Erythroblast (primary cell): ENCODE data around the gene POU5F1.

ENCODE experiments used
- DNase-seq, 2 experiments: peaks; one replicate each; lab custom pipeline; 2025; lab: John Stamatoyannopoulos, UW
- GATA1 ChIP-seq: IDR thresholded peaks from 2 replicates; pipeline ENCODE4 v1.6.1; 2011; ENCODE audit warnings: low read depth, mild to moderate bottlenecking, control low read depth, low read length, moderate library complexity
- POLR2A ChIP-seq: IDR thresholded peaks from 2 replicates; pipeline ENCODE4 v1.6.1; 2011; ENCODE audit warnings: mild to moderate bottlenecking, low read length

POU5F1 gene

DNA sequence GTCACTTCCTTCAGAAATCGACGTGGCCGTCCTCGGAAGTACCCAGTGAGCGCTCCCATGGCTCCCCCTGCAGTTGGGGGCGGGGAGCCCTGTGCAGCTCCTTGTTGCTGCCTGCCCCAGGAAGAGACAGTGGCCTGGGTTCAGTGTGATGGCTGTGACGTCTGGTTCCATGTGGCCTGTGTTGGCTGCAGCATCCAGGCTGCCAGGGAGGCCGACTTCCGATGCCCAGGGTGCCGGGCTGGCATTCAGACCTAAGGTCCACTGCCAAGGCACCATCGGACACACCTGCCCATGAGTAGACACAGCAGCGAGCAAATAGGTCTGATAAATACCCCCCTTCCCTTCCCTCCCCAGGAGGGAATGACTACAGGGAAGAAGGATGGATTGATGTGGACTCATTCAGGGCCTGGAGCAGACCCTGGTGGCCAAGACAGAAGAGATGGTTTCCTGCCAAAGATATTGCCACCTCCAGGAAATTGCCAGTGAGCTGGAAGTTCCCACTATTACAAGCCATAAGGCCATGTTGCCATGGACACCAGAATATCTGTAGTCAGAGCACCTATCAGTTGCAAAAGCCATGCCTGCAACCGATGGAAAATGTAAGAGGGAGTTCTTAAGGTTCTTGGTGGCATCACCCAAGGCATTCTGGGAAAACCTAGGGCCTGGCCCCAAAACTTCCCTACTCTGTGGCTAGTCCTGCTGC lies 7.9 kb downstream of the POU5F1 start:
- TF ChIP-seq POLR2A (no peak), GATA1 (no peak)
- DNase-seq: no peak

DNA sequence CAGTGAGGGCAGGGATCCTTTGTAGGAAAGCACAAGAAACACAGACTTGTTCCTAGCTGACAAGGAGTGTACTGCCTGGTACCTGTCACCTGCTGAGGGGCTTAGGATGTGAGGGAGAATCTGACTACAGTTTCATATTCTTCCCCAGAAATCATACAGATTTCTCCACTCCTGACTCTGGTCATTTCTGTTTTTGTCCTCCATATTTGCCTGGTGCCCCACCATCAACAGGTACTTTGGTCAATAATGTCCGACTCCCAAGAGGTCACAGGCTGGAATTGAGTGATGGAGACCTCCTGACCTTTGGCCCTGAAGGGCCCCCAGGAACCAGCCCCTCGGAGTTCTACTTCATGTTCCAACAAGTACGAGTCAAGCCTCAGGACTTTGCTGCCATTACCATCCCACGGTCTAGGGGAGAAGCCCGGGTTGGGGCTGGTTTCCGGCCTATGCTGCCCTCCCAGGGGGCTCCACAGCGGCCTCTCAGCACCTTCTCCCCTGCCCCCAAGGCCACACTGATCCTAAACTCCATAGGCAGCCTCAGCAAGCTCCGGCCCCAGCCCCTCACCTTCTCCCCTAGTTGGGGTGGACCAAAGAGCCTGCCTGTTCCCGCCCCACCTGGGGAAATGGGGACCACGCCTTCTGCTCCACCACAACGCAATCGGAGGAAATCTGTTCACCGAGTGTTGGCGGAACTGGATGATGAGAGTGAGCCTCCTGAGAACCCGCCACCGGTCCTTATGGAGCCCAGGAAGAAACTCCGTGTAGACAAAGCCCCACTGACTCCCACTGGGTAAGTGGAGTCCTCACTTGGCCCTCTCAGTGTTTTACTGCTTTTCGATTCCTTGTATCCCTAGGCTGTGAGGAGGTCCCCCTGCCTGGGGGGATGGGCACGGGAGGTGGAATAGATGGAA lies 9.0 kb downstream of the POU5F1 start:
- TF ChIP-seq GATA1 (no peak), POLR2A (no peak)
- no peak for DNase-seq

GRCh38 chr6:31158863-31159855 lies 11.3 kb downstream of the POU5F1 start:
- peak; percentile 66 to 72 for DNase-seq
- TF ChIP-seq POLR2A (no peak), GATA1 (no peak)

DNA sequence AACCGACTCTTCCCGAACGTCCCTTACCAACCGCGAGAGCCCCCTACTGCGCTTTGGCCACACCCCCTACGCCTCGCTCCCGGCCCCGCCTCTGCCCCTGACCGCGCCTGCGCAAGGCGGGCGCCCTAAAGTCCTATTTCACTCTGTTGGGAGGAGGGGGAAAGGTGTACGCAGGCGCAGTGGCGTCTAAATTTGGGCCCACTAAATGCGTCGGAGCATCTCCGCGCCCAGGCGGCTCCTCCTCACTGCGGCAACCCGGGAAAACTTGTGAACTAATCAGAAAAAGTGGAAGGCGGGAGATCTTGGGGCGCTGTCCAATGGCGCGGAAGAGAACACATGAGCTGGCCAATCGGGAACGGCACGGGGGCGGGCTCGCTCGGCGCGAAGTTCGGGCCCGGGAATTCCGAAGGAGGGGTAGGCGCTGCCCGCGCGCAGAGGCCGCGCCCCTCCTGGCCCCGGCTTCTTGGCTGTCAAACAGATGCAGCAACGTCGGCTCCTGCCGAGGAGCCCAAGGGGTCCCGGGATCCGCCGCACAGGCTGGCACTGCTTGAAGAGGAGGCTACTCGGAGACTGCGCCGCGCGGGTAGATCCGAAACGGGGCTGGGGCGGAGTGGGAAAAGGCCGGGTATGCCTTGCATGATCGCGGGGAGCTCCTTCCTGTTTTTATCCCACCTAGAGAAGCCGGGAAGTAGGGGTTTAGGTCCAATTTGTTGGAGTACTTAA lies 12.2 kb downstream of the POU5F1 start, which contains the start of gene TCF19:
TCF19 (plus strand) TSS at position 450 of the 723 bp plus-strand sequence. CDS start 881 bp downstream, outside the sequence.
- TF ChIP-seq POLR2A (peak; percentile 57), GATA1 (no peak)
- DNase-seq: peak; percentile 99 to 100

DNA sequence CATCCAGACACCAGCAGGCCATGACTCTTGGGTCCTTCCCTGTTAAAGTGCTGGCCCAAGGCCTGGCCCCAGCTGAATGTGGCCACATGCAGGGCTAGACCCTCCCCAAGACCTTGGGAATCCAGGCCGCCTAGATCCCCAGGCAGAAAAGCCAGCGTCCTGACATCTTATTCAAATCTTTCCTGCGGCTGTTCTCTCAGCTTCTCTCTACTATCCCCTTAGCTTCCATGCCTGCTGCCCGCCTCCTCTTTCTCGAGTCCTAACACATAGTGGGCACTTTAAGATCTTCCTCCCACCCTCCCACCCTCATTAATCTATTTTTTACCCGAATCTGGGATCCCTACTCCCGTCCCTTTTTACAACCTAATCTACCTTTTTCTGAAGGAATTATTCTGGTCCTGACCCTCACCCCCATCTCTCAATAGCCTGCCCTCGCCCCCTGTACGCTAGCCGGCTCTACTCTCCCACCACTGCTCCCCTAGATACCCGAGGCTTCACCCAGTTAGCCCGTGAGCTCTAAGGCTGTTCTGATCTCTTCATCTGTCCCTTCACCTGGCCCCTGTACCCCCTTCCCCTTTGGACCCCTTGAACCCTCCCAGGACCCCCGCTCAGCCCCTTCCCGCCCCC lies 12.9 kb downstream of the POU5F1 start, which contains the start of gene CCHCR1:
CCHCR1 (minus strand) TSS at position 290 of the 627 bp plus-strand sequence; CDS start at position 88, 202 bp downstream.
- peak in 1 of 2 experiments; percentile 45 for DNase-seq
- TF ChIP-seq GATA1: no peak
- TF ChIP-seq POLR2A: no peak

DNA sequence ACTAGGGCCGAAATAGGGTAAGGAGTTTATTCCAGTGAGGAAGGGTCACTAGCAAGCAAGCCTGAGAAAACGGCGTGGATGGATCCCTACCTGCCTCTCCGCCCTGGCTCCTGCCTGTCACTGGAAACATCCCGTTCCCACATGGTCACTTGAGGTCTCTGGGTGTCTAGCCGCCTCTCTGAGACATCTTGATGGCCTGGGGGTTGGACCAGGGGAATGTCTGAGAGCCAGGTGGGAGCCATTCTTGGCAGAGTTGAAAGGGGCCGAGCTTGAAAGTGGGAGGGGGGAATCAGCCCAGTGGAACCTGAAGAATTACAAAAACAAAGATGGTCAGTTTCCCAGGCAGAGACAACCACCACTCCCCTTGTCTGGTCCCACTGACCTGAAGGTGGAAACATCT lies 13.8 kb downstream of the POU5F1 start:
- DNase-seq: no peak
- TF ChIP-seq POLR2A (no peak), GATA1 (no peak)

GRCh38 chr6:31154436-31154835 lies 16.0 kb downstream of the POU5F1 start:
- no peak for DNase-seq
- no peak for TF ChIP-seq GATA1
- no peak for TF ChIP-seq POLR2A

DNA sequence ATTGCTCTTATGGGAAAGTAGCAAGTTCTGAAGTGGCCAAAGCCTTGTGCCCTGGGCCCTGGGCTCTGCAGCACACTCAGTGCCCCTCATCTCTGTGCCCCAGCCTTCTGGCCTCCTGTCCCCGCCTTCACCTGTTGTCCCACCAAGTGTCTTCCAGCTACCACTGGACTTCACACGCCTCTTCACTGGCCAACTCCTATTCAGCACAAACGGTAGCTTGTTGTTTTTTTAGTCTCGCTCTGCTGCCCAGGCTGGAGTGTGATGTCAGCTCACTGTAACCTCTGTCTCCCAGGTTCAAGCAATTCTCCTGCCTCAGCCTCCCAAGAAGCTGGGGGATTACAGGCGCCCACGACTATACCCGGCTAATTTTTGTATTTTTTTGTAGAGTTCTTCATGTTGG lies 17.7 kb downstream of the POU5F1 start:
- no peak for TF ChIP-seq POLR2A
- no peak for TF ChIP-seq GATA1
- no peak for DNase-seq

DNA sequence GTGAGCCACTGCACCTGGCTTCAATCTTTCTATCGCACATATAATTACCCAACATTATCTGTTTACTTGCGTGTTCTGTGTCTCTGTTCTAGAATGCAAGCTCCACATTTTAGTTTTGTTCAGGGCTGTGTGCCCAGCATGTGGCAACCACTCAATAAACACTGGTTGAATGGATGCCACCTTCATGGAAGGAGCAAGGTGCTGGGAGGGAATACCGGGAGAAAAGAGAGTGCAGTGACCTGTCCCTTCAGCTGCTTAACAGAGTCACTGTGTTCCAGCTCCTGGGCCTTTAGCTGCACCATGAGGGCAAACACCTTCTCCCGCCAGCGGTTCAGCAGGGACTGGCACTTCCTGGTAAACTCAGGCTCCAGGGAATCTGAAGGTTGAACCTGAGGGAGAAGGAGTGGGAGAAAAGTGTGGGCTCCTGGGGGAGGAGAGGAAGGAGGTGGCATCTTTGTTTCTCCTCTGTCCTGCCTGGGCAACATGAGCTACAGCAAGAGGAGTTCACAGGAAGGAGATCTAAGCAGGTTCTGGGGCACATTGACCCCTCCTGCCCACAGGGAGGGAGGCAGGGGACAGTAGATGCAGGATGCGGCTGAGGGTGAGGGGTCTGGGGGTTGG lies 20.5 kb downstream of the POU5F1 start:
- no peak for TF ChIP-seq GATA1
- TF ChIP-seq POLR2A: no peak
- DNase-seq: no peak

DNA sequence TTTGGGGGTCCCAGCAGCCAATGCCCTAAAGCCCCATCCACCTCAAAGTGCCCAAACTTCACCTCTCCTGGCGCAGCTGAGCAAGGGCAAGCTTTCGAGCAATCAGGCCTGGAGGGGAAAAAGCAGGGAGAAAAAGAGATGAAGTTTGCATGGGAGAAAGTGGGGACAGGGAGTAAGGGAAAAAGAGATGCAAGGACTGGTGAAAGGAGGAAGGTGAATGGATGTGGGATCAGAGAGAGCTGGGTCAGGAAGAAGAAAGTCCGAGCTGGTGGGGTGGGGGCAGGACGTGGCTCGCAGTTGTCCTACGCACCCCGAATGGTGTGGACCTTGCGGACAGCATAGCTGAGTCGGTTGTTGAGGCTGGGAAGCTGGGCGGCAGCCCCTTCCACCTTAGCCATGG lies 25.1 kb downstream of the POU5F1 start:
- no peak for DNase-seq
- no peak for TF ChIP-seq GATA1
- no peak for TF ChIP-seq POLR2A

- no peak for TF ChIP-seq POLR2A
- TF ChIP-seq GATA1: no peak
- no peak for DNase-seq
These were observed 25.5 kb downstream of the POU5F1 start for GRCh38 chr6:31144970-31145340.

- DNase-seq: no peak
- no peak for TF ChIP-seq POLR2A
- no peak for TF ChIP-seq GATA1
These were observed 26.0 kb downstream of the POU5F1 start for GRCh38 chr6:31144296-31144969.
